NCI-H1105 treated with DMSO at 0.1 percent for 48 hours (cell line): Measurements from ENCODE around the gene PRSS1.
"Not testable (repeated sequence)": the region's sequence is repeated elsewhere in the genome, so short reads cannot be mapped to it uniquely, and the experiment has no call there.

Experiments used
- DNase-seq: peaks from one replicate; lab custom pipeline; 2025; lab: John Stamatoyannopoulos, UW

The PRSS1 gene

DNA sequence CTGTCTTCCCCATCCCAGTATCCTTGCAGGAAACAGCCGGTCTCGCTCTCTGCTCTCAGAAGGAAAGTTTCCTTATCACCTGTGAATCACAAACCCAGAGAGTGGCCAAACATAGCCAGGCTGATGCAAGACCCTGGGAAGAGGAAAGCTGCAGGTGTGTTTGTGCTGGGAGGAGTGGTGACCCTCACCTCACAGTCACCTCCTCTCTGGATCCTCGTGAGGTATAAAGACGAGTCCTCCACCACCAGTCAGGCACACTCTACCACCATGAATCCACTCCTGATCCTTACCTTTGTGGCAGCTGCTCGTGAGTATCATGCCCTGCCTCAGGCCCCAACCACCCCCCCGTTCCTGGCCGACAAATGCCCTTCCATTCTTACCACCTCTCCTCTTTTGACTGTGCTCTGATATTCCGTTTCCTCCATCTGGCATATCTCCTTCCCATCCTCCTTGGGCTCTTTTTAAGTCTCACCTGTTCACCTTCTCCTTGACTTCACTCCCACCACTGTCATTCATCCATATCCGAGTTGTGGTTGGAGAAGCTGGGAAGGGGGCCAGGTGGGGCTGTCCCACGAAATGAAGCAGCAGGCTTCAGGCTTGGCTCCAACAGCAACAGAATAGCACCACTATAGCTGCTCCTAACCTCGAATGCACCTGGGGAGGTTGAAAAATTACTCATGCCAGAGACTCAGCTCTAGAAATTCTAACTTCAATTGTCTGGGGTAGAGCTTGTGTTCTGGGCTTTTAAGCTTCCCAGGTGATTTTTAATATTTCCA lies at the start of gene PRSS1:
Gene PRSS1 (plus strand): TSS at position 255 of the 776 bp plus-strand sequence. CDS start 13 bp downstream, at position 268.
- no peak for DNase-seq

DNA sequence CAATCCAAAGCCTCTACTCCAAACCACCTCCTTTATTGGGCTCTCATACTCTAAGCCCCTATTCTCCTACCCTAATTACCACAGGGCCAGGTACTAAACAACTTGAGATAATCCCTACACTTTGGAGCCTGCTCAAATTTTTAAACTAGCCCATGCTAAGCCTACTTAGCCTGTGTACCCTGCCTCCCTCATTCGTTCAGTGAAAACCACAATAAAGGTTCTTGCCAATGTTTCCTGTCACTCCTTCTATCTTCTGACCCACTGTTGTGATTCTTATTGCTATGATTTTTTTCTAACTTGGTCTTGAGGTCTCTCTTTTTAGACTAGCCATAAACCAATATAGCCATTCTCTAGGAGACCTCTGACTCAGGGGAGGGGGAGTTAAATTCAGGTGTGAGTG lies 48.3 kb upstream of the PRSS1 start:
- not testable (repeated sequence) for DNase-seq

DNA sequence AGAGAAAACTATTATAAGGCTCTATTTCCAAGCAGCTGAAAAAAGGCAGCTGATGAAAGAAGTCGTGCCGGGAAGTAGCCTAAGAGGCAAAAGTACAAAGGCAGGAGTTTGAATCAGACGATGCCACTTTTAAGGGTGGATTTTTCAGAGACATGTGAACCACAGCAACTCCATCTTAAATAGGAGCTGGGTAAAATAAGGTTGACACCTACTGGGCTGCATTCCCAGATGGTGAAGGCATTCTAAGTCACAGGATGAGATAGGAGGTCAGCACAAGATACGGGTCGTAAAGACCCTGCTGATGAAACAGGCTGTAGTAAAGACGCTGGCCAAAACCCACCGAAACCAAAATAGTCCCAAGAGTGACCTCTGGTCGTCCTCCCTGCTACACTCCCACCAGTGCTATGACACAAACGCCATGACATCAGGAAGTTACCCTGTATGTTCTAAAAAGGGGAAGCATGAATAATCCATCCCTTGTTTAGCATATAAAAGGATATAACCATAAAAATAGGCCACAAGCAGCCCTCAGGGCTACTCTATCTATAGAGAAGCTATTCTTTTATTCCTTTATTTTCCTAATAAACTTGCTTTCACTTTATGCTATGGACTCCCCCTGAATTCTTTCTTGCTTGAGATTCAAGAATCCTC lies 45.5 kb upstream of the PRSS1 start:
- DNase-seq: no peak

DNA sequence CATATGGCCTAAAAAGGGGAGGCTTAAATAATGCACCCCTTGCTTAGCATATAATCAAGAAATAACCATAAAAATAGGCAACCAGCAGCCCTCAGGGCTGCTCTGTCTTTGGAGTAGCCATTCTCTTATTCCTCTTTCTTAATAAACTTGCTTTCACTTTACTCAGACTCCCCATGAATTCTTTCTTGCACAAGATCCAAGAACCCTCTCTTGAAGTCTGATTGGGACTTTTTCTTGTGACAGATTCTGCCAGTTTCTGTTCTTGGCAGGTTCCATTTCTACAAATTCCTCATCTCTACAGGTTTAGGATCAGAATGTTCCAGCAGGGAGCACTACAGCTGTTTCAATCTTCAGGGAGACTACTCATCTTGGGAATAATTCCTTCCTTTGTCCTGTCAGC lies 40.5 kb upstream of the PRSS1 start:
- DNase-seq: not testable (repeated sequence)

DNA sequence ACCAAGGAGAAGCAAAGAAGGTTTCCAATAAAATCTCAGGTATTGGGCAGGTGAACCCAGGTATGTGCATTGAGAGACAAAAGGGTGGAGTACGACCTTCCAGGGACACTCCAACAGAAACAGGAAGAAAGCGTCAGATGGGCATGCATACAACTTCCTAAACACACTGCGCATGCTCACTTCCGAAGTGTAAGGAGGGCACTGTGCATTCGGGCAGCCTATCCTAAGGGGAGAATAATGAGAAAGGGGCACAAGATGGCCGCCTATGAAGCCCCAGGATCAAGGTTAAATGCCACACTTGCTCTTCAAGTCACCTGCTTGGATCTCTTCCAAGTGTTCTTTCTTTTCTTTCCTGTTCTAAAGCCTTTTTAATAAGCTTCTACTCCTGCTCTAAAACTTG lies 39.4 kb upstream of the PRSS1 start:
- no peak for DNase-seq

DNA sequence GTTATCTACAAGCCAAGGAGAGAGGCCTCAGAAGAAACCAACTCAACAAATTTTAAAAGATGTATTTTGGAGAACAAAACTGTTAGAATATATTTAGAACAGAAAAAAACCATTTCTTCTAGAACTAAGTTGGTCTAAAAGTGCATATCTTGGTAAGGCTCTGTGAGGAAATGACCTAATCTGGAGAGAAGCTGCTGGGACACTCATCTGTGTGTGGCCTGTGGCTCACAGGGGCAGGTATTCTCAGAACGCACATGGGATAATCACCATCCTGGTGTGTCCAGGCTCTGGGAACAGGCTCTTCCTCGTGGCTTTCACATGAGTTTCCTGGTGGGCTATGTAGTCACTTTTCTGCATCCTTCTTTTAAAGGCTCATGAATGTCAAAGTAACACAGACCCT lies 38.1 kb upstream of the PRSS1 start:
- DNase-seq: no peak

DNA sequence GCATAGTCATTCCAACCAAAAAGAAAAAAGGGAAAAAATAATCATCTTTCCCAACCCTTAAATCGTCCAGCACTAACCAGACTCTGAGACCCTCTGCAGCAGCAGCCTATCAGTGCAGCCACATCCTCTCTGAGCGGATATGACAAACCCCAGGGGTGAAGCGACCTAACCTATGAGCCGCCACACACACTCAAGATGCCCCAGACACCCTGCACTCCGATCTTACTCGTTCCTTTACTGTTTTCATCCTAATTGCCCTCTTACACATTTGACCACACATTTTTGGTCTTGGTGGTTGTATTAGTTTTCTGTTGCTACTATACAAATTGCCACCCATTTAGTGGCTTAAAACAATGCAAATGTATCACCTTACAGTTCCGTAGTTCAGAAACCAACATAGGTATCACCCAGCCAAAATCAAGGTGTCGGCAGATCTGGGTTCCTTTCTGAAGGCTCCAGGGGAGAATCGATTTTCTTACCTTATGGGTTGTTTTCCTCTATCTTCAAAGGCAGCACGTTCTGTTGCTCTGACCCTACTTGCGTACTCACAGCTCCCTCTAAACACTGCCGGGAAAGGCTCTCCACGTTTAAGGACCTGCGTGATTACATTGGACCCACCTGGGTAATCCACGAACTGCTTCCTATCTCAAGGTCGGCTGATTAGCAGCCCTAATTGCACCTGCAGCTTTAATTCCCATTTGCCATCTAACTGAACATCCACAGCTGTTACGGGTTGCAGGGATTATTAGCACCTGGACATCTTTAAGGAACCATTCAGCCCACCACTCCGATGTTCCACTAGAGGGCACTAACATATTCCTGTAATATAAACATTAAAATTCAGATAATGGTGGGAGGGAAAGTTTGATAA lies 37.3 kb upstream of the PRSS1 start:
- peak; percentile 90 for DNase-seq

DNA sequence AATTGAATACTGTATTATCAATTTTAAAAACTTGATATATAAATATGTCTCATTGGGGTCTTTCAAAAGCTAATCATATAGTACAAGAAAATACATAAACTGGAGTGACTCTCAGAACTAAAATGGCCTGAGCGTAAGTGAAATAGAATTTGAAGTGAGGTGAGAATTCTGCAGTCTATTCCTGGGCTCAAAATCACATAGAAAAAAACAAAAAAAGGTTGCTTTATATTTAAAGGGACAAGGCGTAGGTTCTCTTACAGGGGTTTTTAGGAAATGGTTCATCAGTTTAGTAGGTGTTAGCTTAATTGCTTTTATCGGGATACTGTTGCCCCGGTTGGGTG lies 36.7 kb upstream of the PRSS1 start:
- no peak for DNase-seq

DNA sequence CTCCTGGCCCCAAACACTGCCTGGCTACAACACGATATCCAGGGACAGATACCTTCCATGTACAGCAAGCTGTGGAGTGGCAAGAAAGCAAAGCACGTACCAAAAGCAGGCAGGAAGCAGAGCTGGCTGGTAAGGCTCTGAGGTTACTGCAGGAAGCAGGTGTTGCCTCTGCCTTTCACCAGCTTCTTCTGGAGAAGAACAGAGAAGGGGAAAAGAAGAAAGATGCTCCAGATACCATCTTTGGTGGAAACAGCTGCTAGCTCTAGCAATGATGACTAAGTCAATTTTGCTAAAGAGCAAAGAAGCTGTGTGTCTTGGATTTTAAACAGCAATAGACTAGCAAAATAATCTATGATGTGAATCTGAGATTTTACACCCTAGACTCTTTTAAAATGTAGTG lies 34.9 kb upstream of the PRSS1 start:
- no peak for DNase-seq

DNA sequence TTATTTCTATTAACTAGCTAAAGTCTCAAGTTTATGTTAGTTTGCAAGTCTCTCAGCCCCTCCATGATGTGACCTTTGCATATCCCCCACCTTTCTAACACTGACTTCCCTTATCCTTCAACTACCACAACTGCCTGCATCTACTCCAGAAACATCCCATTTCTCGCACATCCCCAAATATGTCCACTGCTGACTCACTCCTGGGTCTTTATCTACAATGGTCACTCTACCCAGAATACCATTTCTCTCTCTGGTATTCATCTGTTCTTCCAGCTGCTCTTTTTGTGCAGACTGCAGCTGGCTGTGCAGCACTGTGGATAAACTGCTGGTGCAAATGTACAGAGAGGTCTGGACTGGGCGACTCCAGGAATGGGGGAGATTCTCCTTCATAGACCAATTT lies 32.7 kb upstream of the PRSS1 start:
- no peak for DNase-seq

DNA sequence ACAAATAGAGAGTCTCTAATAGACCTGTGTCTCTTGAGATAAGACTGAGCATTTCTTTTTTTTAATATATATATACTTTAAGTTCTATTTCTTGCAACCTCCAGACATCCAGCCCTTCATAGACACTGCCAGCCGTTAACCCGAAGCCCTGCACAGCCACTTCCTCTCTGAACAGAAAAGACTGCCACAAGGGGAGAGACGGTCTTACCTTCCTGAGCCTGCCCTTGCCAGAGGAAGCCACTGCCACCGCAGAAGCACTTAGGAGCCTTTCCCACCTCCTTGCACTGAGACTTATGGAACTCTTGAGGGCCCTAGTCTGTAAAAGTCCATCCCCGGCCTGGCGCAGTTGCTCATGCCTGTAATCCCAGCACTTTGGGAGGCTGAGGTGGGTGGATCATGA lies 31.8 kb upstream of the PRSS1 start:
- no peak for DNase-seq

DNA sequence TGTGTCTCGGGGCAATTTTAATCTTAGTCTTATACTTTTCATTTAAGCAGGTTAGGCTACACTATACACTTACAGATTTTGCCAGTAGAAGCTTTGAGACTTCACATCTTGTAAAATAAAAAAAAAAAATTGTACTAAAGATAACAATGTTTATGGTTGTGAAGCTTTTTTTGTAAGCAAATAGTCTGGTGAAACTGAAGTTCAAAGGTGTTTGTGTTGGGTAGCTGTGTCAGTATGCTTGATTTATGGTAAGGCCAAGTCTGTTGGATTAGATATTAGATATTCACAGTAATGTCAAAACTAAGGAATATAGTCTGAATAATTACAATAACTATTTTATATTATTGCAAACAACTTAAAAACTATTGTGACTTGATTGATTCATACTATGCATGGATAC lies 31.0 kb upstream of the PRSS1 start:
- no peak for DNase-seq

DNA sequence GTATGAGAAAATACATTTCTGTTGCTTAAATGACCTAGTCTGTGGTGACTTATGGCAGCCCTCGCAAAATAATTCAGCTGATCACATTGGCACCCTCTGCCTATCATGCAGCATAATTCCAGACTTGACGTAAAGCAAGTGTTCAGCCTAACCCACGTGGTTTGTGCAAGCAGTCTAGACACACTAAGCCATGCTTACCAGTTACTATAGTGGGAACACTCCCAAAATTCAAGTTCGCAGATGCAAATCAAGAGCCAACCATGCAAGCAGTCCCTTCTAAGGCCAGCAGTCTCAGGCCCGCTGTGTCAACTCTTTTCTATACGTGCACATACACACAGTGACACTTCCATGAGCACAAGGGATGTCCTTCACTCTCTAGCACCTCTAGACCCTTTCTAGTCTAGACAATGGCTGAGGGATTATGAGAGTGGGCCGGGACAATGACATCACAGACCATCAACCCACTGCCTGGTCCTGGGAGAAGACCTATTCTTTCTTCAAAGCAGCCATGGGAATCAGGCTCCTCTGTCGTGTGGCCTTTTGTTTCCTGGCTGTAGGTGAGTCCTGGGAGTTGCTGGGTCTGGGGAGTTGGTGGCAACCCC lies 29.0 kb upstream of the PRSS1 start:
- no peak for DNase-seq

DNA sequence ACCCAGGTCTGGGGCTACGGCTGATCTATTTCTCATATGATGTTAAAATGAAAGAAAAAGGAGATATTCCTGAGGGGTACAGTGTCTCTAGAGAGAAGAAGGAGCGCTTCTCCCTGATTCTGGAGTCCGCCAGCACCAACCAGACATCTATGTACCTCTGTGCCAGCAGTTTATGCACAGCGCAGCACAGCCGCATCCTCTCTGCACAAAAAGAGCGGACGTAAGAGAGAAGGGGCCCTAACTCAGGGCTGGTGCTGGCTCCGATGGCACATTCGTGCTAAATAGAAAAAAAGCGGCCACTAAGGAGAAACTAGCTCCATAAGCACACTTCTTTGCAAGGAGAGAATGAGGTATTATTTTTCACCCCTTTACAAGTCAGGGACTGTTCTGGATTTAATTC lies 28.3 kb upstream of the PRSS1 start:
- DNase-seq: no peak

DNA sequence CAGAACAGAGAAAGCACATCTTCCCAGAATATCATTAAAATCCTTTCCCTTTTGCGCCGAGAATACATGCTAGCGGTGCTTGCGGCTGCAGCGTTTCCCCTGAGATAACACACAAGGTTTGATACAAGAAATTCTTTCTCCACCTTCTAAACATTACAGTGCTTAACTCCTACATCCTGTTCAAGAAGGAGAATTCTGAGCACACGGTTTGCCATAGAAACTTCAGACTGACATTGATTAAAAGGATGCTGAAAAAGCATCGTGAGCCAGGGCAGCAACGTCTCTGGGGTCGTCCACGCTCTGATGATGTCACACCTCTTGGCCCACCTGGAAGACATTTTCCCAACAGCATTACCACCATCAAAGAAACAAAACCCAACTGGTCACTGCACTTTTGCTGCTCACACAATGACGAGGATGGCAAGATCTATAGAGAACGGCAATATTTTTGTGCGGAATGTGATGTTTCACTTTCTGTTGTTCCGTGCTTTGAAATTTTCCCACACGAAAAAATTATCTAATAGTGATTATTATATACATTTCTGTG lies 27.0 kb upstream of the PRSS1 start:
- DNase-seq: no peak

DNA sequence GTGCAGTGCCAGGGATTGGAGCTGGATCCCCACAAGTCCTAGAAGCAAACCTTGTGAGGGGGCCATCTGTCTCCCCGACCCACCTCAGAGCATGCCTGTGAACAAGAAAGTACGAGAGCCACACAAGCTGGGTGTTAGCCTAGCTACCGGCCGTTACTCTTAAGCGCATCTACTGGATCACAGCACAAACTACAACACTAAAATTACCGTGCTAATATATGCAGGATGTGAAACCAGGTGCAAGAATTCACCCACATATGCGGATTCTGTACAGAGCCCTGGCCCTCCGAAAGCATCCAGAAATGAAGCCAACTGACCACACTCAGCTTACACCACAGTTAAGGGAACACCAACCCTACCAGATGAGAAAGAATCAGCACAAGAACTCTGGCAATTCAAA lies 16.0 kb upstream of the PRSS1 start:
- no peak for DNase-seq

DNA sequence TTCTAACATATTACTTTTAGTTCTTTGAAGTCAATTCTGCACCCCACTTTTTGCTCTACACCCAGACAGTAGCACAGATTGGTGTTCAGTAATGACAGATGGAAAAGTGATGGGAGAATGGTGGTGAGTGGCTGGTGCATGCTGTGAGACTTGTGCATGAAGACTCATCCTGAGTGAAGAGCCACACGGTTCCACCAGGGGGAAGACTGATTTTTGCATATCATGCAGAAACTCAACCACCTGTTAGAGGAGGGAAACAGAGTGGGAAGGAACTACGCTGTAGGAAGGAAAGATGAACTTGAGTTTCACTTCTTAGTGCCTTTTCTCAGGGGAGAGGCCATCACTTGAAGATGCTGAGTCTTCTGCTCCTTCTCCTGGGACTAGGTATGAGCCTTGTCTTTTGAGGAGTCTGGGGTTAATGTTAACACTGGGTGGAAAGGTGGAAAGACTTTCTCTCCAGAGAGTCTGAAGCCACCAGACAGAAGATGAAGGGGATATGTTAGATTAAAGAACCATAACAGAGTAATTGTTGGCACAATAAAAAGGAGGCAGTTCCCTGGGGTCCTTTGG lies 9.3 kb upstream of the PRSS1 start:
- DNase-seq: no peak

DNA sequence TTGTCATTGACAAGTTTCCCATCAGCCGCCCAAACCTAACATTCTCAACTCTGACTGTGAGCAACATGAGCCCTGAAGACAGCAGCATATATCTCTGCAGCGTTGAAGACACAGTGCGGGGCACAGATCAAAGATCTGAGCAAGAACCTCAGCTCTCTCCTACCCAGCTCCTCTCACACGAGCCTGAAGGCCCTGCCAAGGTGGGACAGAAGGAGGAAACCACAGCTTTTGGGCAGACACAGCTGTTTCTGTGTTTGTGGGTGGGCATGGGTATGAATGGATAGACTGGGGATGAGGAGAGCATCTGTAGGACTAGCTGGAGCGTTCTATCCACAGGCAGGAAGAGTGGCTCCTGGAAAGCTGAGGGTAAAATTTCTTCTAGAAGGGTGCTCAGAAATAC lies 8.5 kb upstream of the PRSS1 start:
- DNase-seq: no peak

DNA sequence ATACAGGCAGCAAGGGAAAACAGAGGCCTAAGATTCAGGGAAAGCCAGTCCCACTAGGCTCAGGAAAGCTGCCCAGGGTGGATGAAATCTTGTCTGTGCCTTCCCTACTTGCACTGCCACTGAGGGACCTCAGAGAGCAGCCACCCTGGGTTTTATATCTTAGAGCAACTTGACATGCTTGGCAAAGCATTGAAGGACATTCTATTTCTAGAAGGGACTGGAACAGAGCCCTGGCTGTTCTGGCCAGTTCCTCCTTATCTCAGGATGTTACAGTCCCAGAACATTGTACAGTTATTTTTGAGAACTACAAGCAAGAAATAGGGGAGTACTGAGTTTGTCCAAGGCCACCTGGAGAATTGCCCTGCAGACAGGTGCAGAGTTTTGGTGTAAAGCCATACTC lies 7.3 kb upstream of the PRSS1 start:
- DNase-seq: not testable (repeated sequence)

DNA sequence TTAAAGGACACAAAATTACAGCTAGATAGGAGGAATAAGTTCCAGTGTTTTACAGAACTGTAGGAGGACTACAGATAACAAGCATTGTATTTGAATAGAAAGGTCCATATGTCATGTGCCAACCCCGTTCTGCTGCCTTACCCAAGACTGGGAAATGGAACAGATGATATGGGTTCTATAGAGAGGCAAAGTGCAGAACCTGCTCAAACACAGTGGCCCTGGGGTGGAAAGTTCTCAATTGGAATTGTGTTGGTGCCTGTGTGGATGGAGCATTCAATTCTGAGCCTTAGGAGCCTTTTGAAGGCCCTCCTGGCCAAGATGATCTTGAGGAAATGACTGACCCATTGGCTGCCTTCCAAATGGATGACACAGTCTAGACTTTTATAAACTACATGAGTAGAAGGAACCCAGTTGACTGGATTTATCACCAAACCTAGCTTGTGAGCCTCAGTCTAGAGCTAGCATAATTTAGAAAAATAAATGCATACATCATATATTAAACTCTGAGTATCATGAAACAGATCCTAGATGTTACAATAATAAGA lies 4.1 kb upstream of the PRSS1 start:
- no peak for DNase-seq

DNA sequence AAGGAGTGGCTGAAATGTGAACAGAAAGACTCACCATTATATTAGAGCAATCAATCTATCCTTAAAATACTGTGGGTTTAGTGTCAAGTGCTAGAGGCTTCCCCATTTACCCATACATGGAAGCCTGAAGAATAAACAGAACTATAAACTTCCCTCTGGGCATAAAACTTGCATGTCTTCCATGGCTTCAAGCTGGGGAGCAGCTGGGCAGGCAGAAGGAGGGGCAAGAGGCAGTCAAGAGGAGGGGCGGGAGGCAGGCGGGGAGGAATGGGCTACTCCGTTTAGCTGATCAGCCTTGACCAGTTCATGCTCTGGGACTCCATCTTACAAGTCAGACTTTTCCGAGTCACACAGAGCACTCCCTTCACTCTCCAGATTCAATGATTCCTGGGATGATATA lies 3.5 kb upstream of the PRSS1 start:
- no peak for DNase-seq

DNA sequence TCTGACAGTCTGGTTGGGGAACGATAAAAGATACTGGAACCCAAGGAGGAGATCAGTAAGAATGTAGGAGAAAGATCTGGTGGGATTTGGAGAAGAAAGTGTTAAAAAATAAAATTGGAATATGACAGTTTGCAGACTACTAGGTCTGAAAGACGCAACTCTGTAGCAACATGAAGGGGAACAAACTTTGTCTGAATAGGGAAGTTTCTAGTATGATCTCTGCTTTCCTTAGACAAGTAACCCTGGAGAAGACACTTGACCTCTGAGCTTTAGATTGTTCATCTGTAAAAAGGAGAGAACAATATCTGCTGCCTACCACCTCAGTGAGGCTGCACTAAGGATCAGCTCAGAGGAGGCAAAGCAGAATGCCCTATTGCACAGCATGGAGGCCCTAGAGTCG lies 3.0 kb upstream of the PRSS1 start:
- DNase-seq: no peak
